Osteocyte (in vitro differentiated cells): ENCODE data around the gene PIK3R3. TPM values are rescaled to one million over a fixed set of nuclear protein-coding genes. Genes with fewer than 3 reads are reported as not detected.
"Not testable (repeated sequence)": the region's sequence is repeated elsewhere in the genome, so short reads cannot be mapped to it uniquely, and the experiment has no call there.

Source experiments
- DNase-seq: peaks from one replicate; pipeline ENCODE4 v3.0.0; 2021; ENCODE audit warnings: mixed read lengths; ENCODE audit not compliant: unreplicated experiment; ENCODE audit errors: extremely low spot score
- H3K27ac Mint-ChIP-seq: one replicate; pipeline ENCODE4 v1.8.0; 2021; ENCODE audit warnings: mild to moderate bottlenecking, mixed read lengths; ENCODE audit not compliant: unreplicated experiment
- H3K27me3 Mint-ChIP-seq: one replicate; pipeline ENCODE4 v1.8.0; 2021; ENCODE audit warnings: mixed read lengths; ENCODE audit not compliant: unreplicated experiment
- H3K36me3 Mint-ChIP-seq: one replicate; pipeline ENCODE4 v1.8.0; 2021; ENCODE audit warnings: mixed read lengths; ENCODE audit not compliant: unreplicated experiment
- H3K4me1 Mint-ChIP-seq: one replicate; pipeline ENCODE4 v1.8.0; 2021; ENCODE audit warnings: mixed read lengths; ENCODE audit not compliant: unreplicated experiment
- H3K4me3 Mint-ChIP-seq: one replicate; pipeline ENCODE4 v1.8.0; 2021; ENCODE audit warnings: mild to moderate bottlenecking, moderate library complexity, mixed read lengths; ENCODE audit not compliant: unreplicated experiment
- H3K9me3 Mint-ChIP-seq: one replicate; pipeline ENCODE4 v1.8.0; 2021; ENCODE audit warnings: mixed read lengths; ENCODE audit not compliant: unreplicated experiment
- total RNA-seq: library from RNA; stranded (reverse); gene quantifications from 2 replicates; pipeline ENCODE4 v1.2.1, GENCODE V29; 2021
- TF ChIP-seq, protein P1 (sequence below): fragments of 200-600 bp; sonication (generic); IDR thresholded peaks from 2 replicates; pipeline ENCODE4 v1.5.0; 2021; ENCODE audit warnings: antibody characterized with exemption, mild to moderate bottlenecking, moderate library complexity

The PIK3R3 gene
- total RNA-seq, 1 donor from 2014 or later: 33.2 TPM

DNA sequence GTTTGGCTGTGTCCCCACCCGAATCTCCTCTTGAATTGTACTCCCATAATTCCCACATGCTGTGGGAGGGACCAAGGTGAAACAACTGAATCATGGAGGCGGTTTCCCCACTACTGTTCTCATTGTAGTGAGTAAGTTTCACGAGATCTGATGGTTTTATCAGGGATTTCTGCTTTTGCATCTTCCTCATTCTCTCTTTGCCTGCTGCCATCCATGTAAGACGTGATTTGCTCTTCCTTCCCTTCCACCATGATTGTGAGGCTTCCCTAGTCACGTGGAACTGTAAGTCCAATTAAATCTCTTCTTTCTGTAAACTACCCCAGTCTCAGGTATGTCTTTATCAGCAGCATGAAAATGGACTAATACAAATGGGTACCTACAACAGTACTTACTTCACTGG, 73.5 kb downstream of the PIK3R3 start:
- H3K4me3 Mint-ChIP-seq: no peak overlapping the region
- TF ChIP-seq, protein P1, sequence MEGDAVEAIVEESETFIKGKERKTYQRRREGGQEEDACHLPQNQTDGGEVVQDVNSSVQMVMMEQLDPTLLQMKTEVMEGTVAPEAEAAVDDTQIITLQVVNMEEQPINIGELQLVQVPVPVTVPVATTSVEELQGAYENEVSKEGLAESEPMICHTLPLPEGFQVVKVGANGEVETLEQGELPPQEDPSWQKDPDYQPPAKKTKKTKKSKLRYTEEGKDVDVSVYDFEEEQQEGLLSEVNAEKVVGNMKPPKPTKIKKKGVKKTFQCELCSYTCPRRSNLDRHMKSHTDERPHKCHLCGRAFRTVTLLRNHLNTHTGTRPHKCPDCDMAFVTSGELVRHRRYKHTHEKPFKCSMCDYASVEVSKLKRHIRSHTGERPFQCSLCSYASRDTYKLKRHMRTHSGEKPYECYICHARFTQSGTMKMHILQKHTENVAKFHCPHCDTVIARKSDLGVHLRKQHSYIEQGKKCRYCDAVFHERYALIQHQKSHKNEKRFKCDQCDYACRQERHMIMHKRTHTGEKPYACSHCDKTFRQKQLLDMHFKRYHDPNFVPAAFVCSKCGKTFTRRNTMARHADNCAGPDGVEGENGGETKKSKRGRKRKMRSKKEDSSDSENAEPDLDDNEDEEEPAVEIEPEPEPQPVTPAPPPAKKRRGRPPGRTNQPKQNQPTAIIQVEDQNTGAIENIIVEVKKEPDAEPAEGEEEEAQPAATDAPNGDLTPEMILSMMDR: no peak
- no peak for DNase-seq
- H3K36me3 Mint-ChIP-seq: peaks cover 46% of the 10 kb centered on the region
- H3K4me1 Mint-ChIP-seq: peaks cover 9% of the 10 kb centered on the region
- no peak overlapping the region for H3K27ac Mint-ChIP-seq
- no peaks in the 10 kb centered on the region for H3K27me3 Mint-ChIP-seq
- H3K9me3 Mint-ChIP-seq: peaks cover 4% of the 10 kb centered on the region

GRCh38 chr1:46057781-46058180, 74.6 kb downstream of the PIK3R3 start:
- DNase-seq: no peak
- Mint-ChIP-seq H3K9me3 (peaks cover 4% of the 10 kb centered on the region), H3K4me1 (peaks cover 5% of the 10 kb centered on the region), H3K27me3 (no peaks in the 10 kb centered on the region), H3K27ac (no peak overlapping the region), H3K4me3 (no peak overlapping the region), H3K36me3 (peaks cover 50% of the 10 kb centered on the region)
- TF ChIP-seq, protein P1: no peak

GRCh38 chr1:46057215-46057614, 75.2 kb downstream of the PIK3R3 start:
- not testable (repeated sequence) for H3K9me3 Mint-ChIP-seq, H3K27ac Mint-ChIP-seq, H3K4me1 Mint-ChIP-seq, H3K27me3 Mint-ChIP-seq, DNase-seq, H3K4me3 Mint-ChIP-seq
- peaks cover 50% of the 10 kb centered on the region for H3K36me3 Mint-ChIP-seq

- Mint-ChIP-seq H3K4me3 (no peak overlapping the region), H3K9me3 (peaks cover 4% of the 10 kb centered on the region), H3K36me3 (peaks cover 42% of the 10 kb centered on the region), H3K4me1 (no peaks in the 10 kb centered on the region), H3K27me3 (no peaks in the 10 kb centered on the region), H3K27ac (no peak overlapping the region)
- no peak for DNase-seq
- TF ChIP-seq, protein P1: no peak
These were observed 76.1 kb downstream of the PIK3R3 start for GRCh38 chr1:46056325-46056724.

DNA sequence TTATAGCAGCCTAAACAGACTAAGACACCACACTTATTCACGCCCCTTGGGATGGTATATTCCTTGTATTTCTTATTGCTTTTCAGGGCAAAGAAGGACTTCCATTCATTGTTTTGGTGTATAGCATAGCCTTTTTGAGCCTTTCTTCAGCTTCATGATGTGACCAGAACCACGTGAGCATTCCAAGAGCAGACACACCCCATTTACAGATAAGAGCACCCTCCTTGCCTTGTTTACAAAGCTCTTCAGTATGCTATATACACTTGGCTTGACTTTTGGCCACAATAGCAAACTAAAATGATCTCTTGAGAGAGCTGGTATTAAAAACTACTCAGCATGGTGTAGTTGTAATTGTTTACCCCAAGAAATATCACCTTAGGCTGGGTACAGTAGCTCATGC, 78.7 kb downstream of the PIK3R3 start:
- H3K27ac Mint-ChIP-seq: no peak overlapping the region
- H3K9me3 Mint-ChIP-seq: peaks cover 4% of the 10 kb centered on the region
- TF ChIP-seq, protein P1: no peak
- no peak for DNase-seq
- H3K4me1 Mint-ChIP-seq: no peaks in the 10 kb centered on the region
- H3K4me3 Mint-ChIP-seq: no peak overlapping the region
- H3K27me3 Mint-ChIP-seq: no peaks in the 10 kb centered on the region
- peaks cover 37% of the 10 kb centered on the region for H3K36me3 Mint-ChIP-seq

GRCh38 chr1:46044116-46044515, 88.3 kb downstream of the PIK3R3 start:
- TF ChIP-seq, protein P1: no peak
- no peak overlapping the region for H3K4me3 Mint-ChIP-seq
- no peak overlapping the region for H3K27ac Mint-ChIP-seq
- H3K9me3 Mint-ChIP-seq: no peaks in the 10 kb centered on the region
- peaks cover 29% of the 10 kb centered on the region for H3K36me3 Mint-ChIP-seq
- no peak for DNase-seq
- H3K4me1 Mint-ChIP-seq: peaks cover 16% of the 10 kb centered on the region
- H3K27me3 Mint-ChIP-seq: no peaks in the 10 kb centered on the region
